ENCODE data around the gene LRP1B. TPM values are rescaled to one million over a fixed set of nuclear protein-coding genes. Genes with fewer than 3 reads are reported as not detected.

The LRP1B gene
- total RNA-seq, 2 donors from 2014 or later, result 0.91 to 1.2 TPM

GRCh38 chr2:140737006-140737405, 1393.8 kb downstream of the LRP1B start:
- H3K27ac ChIP-seq, result no peak overlapping the region
- WGBS, result 100% methylated on average over 1 of the region's 1 CpG
- H3K36me3 ChIP-seq, result no peaks in the 10 kb centered on the region
- intact Hi-C loops (cut with DNase I), result no loop called here
- H3K9me3 ChIP-seq, result no peaks in the 10 kb centered on the region
- DNase-seq (ENCODE audit: low spot score), result no peak
- H3K4me1 ChIP-seq (replicated peaks), result no peaks in the 10 kb centered on the region
- H3K27me3 ChIP-seq (replicated peaks; ENCODE audit: insufficient read depth), result no peaks in the 10 kb centered on the region
- TF ChIP-seq CTCF (IDR thresholded peaks at IDR 0.05) (no peak), POLR2AphosphoS5 (IDR thresholded peaks at IDR 0.05) (no peak)
- H3K4me3 ChIP-seq, result no peak overlapping the region

- no peak overlapping the region for H3K27ac ChIP-seq
- no peaks in the 10 kb centered on the region for H3K36me3 ChIP-seq
- TF ChIP-seq POLR2AphosphoS5 (IDR thresholded peaks at IDR 0.05) (no peak), POLR2A (IDR thresholded peaks at IDR 0.05) (no peak), CTCF (IDR thresholded peaks at IDR 0.05) (no peak)
- WGBS, result 69% methylated on average over 3 of the region's 3 CpGs
- intact Hi-C loops (cut with DNase I), result no loop called here
- no peaks in the 10 kb centered on the region for H3K9me3 ChIP-seq
- DNase-seq (ENCODE audit: low spot score), result no peak
- H3K27me3 ChIP-seq (replicated peaks; ENCODE audit: insufficient read depth), result no peaks in the 10 kb centered on the region
- H3K4me1 ChIP-seq (replicated peaks), result no peaks in the 10 kb centered on the region
- no peak overlapping the region for H3K4me3 ChIP-seq
These were observed 1395.8 kb downstream of the LRP1B start for GRCh38 chr2:140734992-140735391.

GRCh38 chr2:140718999-140719398, 1411.8 kb downstream of the LRP1B start:
- Histone ChIP-seq H3K9me3 (no peaks in the 10 kb centered on the region), H3K36me3 (no peaks in the 10 kb centered on the region), H3K4me1 (replicated peaks) (no peaks in the 10 kb centered on the region), H3K27me3 (replicated peaks; ENCODE audit: insufficient read depth) (no peaks in the 10 kb centered on the region), H3K4me3 (no peak overlapping the region), H3K27ac (no peak overlapping the region)
- no peak for DNase-seq (ENCODE audit: low spot score)
- 29% methylated on average over 1 of the region's 1 CpG for WGBS
- intact Hi-C loops (cut with DNase I), result no loop called here
- TF ChIP-seq POLR2A (IDR thresholded peaks at IDR 0.05) (no peak), POLR2AphosphoS5 (IDR thresholded peaks at IDR 0.05) (no peak), CTCF (IDR thresholded peaks at IDR 0.05) (no peak)

GRCh38 chr2:140717481-140717880, 1413.3 kb downstream of the LRP1B start:
- no peak overlapping the region for H3K4me3 ChIP-seq
- TF ChIP-seq POLR2AphosphoS5 (IDR thresholded peaks at IDR 0.05) (no peak), CTCF (IDR thresholded peaks at IDR 0.05) (no peak), POLR2A (IDR thresholded peaks at IDR 0.05) (no peak)
- intact Hi-C loops (cut with DNase I), result no loop called here
- no peaks in the 10 kb centered on the region for H3K27me3 ChIP-seq (replicated peaks; ENCODE audit: insufficient read depth)
- 32% methylated on average over 2 of the region's 2 CpGs for WGBS
- DNase-seq (ENCODE audit: low spot score), result no peak
- no peak overlapping the region for H3K27ac ChIP-seq
- H3K36me3 ChIP-seq, result no peaks in the 10 kb centered on the region
- H3K9me3 ChIP-seq, result no peaks in the 10 kb centered on the region
- no peaks in the 10 kb centered on the region for H3K4me1 ChIP-seq (replicated peaks)

- TF ChIP-seq CTCF (IDR thresholded peaks at IDR 0.05), result no peak
- Histone ChIP-seq H3K9me3 (no peaks in the 10 kb centered on the region), H3K27me3 (replicated peaks; ENCODE audit: insufficient read depth) (no peaks in the 10 kb centered on the region), H3K4me3 (no peak overlapping the region), H3K27ac (no peak overlapping the region), H3K4me1 (replicated peaks) (no peaks in the 10 kb centered on the region), H3K36me3 (no peaks in the 10 kb centered on the region)
- intact Hi-C loops (cut with DNase I), result no loop called here
- WGBS, result 85% methylated on average over 3 of the region's 3 CpGs
- DNase-seq (ENCODE audit: low spot score), result no peak
These were observed 1416.2 kb downstream of the LRP1B start for GRCh38 chr2:140714586-140714985.
